GM18511 (cell line): ENCODE measurements around the gene RBP5.

Source experiments
- ATAC-seq: cut with Tn5 transposase; IDR thresholded peaks from one replicate; pipeline ENCODE4 v1.9.1; 2021; ENCODE audit warnings: mild to moderate bottlenecking, moderate library complexity; ENCODE audit not compliant: unreplicated experiment

RBP5 gene

GRCh38 chr12:7146228-7146627 is 17.5 kb upstream of the RBP5 start:
- no peak for ATAC-seq

DNA sequence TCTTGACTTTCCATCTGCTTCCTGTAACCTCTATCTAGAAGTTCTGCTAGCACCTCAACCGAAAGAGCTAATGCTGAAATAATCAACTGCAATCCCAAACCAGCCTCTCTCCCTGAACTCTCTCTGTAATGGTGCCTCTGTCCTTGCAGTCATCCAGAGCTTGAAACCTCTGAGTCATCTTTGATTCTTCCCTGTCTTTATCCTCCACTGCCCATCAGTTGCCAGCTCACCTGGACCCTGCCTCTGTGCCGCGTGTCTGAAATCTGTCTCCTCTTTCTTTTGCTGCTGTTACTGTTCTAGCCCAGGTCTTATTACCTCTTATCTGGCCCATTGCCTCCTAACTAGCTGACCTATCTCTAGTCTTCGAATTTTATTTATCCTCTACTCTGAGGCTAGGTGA is 17.0 kb upstream of the RBP5 start:
- no peak for ATAC-seq

DNA sequence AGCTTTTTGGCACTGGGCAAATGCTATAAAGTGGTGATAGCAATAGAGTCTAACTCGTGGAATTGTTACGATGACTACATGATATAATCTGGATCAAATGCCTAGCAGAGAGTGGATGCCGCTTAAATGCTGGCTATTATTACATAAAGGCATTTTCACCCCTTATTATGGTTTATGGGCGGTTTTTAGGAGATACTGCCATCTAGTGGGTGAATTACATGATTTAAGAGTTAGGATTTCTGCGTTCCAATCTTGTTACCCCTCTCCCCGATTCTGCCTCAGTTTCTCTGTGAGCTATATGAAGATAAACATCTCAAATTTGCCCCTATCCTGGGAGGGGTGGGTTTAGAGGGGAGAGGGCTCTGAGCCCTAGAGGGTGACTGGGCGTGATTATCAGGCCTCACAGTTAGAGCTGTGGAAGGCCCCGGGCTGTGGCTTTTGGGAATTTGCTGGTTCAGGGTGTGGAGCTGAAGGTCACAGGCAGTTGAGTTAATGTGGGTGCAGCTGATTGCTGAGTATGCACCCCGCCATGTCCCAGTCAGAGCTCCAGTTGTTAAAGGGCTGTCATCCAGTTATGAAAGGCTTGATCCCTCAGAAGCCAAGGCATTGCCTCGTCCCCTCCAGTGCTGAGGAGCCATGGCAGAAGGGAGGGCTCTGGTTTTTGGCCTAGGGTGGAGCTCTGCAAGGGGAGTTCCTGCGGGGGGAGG is 15.9 kb upstream of the RBP5 start:
- no peak for ATAC-seq

GRCh38 chr12:7143564-7143963 is 14.9 kb upstream of the RBP5 start:
- ATAC-seq = no peak

DNA sequence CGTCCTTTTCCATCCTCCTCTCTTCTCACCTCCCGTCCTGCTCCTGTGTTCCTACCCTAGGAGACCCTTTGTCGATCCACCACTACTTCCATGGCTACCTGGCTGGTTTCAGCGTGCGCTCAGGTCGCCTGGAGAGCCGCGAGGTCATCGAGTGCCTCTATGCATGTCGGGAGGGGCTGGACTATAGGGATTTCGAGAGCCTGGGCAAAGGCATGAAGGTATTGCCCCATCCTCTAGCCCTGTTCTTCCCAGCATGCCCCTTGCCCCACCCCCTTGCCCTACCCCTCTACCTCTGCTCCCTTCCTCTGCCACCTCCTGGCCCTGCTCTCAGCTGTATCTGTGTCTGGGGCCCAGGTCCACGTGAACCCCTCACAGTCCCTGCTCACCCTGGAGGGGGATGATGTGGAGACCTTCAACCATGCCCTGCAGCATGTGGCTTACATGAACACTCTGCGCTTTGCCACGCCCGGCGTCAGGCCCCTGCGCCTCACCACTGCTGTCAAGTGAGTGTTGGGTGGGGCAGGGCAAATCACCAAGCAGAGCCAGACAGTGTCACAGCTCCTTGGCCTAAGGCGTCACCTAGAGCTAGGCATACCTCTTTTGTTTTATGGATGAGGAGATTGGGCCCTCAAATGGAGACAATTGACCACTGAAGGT is 14.2 kb upstream of the RBP5 start:
- no peak for ATAC-seq

DNA sequence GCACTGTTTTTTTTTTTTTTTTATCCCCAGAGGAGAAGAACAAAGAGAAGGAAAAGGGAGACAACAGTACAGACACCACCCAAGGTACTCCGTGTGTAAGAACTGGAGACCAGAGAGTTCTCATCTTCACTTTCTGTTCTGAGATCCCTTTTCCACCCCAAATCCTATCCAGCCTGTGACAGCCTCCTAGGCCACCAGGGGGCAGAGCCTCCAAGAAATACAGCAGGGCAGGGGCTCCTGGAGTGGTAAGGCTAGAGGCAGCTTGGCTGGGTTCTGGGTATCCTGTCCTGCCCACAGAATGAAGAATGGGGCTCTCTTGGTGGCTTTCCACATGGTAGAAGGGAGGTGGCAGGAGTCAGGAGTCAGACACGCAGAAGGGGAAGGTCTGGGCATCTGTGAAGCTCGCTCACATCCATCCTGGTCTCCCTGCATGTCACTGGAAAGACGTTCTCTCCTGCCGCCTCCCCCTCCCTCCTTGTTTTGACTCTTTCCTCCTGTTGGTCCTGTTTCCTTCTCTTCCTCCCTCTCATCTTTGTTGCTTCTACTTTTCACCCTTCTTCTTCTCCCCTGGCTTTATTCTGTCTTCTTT is 13.5 kb upstream of the RBP5 start:
- ATAC-seq = no peak

GRCh38 chr12:7141351-7142005 is 12.8 kb upstream of the RBP5 start:
- ATAC-seq = no peak

DNA sequence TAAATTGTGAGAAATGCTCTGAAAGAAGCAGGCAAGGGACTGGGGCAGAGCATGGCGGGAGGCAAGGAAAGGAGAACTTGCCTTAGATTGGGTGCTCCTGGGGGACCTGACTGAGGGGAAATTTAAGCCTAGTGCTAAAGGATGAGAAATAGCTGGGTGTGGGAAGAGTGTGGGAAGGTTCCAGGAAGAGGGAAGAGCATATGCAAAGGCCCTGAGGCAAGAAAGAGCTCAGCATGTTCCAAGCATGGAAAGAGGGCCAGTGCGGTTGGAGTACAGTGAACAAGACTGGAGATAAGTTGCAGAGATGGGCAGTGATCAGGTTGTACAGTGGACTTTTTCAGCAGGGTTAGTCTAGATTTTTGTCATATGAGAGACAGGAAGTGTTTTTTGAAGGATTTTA is 10.5 kb upstream of the RBP5 start:
- ATAC-seq = no peak

DNA sequence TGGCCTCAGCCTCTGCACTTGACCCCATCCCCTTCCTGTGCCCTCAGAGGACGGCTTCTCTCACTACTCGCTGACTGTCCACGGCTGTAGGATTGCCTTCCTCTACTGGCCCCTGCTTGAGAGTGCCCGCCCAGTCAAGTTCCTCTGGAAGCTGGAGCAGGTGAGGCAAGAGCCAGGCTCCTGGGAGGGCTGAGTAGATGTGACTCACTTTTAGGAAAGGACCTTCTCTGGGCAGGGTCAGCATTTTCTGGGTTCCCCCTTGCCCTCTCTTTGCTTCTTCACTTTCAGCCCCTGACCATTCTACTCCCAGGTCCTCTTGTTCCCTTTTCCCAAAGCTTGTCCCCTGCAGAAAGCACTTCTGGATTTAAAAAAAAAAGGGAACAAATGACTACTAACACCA is 9.2 kb upstream of the RBP5 start:
- no peak for ATAC-seq

DNA sequence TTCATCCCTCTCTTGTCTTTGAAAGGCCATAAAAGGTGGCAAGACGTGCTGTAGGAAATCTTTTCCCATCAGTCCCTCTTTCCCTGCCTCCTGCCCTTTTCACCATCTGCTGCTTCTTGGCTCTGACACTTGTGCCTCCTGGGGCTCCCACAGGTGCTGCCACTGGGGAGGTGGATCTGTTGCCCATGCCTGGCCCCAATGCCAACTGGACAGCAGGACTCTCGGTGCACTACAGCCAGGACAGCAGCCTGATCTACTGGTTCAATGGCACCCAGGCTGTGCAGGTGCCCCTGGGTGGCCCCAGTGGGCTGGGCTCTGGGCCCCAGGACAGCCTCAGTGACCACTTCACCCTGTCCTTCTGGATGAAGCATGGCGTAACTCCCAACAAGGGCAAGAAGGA is 8.0 kb upstream of the RBP5 start:
- ATAC-seq = no peak

GRCh38 chr12:7136071-7136470 is 7.4 kb upstream of the RBP5 start:
- no peak for ATAC-seq

GRCh38 chr12:7134396-7135166 is 5.9 kb upstream of the RBP5 start:
- ATAC-seq = no peak

DNA sequence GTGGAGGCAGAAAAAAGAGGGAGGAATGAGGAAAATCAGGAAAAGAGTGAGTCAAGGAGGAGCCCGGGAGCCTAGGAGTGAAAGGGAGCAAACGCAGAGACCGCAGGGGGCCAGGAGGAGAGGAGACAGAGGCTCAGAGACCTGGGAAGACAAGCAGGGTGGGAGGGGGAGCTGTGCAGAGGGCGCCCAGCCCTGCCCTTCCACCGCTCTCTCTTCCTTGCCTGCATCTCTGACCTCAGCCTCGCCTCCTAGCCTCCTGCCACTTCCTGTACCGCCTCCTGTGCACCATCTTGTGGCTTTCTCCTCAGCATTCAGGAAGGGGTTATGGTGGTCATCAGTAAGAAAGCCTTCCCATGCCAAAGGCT is 2.8 kb upstream of the RBP5 start:
- ATAC-seq = no peak

DNA sequence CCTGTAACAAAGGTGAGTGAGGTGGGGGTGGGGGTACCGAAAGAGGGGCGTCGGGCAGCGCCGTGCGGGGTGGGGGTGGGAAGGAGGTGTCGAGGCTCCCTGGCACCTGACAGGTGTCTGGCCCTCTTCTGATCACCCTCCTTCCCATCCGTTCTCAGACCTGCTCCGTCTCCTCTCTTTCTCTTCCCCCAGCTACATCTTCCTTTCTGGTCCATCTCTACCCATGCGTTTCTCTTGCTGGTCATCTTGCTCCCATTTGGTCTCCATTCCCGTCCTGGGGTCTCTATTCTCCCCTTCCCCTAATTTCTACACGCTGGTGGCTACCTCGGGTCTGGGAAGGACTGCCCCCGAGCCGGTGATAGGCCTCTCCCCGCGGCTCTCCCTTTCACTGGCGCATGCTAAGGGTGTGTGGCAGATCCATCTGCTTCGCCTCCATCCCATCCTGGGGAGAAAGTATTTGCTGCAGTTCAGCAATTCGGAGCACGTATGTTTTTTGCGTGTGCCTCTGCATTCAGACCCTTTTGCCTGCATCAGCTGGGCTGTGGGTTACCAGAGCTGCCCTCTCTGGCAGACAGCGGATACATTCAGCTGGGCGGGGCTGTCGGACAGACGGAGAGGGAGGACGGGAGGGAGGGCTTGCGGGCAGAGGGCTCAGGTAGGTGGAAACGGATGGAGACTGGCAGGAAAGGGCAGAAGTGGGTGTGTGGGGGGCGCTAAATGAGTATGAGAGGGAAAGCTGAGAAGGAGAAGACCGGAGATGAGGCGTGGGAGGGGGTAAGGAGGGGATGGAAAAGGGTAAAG is 2.2 kb upstream of the RBP5 start:
- peak; percentile 56 for ATAC-seq

- peak; percentile 81 for ATAC-seq
Observed at GRCh38 chr12:7129872-7130691, 1.4 kb upstream of the RBP5 start, which contains the start of gene CLSTN3. CLSTN3 (plus strand) TSS chr12:7130371; CDS start chr12:7130649, 278 bp downstream.

- peak; percentile 30 for ATAC-seq
Observed at GRCh38 chr12:7129287-7129871, 690 bp upstream of the RBP5 start.

DNA sequence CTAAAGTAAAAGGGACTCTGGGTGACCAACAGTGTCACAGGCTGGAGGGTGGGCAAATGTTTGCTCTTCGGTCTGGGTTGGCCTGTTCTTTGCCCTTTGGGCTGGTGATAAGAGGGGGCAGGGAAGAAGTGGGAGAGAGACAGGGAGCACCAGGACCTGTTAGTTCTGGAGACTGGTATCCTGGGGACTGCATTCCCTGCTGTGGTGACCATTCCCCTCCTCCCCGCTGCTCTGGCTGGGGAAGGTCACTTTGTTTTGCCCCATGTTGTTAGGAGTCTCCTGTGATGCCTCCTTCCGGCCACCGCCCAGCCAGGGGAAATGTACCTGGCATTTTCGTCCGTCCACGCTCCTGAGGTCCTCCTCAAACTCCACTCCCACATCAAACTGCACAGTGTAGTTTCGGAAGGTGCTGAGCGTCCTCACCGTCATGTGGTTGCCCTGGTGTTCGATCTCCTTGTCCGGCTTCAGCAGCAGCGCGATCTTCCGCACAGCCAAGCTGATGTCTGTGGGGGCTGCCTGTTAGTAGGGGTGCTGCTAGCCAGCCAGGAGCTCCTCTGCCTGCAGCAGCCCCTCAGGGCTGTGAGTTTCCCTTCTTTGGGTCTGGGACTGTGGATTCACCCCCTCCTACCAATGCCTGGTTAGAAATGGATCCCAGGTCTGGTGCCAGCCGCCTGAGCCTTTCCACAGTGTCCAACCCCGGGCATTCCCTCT is 618 bp downstream of the RBP5 start:
- no peak for ATAC-seq

DNA sequence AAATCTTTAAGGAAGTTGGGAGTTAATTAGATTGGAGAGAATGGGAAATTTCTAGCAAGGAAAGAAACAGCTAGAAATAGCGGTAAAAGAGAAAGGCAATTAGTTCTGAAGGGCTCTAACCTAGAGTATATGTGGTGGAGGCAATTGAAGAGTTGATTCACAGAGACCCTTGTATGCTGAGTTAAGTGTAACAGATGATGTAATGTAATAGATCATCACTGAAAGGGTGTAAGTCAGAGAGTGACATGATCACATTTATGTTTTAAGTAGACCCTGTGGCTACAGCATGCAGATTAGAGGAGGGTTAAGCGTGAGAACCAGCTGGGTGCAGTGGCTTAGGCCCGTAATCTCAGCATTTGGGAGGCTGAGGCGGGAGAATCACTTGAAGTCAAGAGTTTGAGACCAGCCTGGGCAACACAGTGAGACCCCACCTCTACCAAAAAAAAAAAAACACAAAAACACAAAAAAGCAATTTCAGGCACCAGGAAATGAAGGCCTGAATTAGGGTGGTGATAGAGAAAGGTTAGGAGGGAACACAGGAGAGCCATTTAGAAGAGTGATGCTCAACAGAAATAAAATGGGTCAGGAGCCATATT is 3.0 kb downstream of the RBP5 start:
- no peak for ATAC-seq
